DMS53 (cell line): Measurements from ENCODE around the gene HEXD.
"Not testable (repeated sequence)": the region's sequence is repeated elsewhere in the genome, so short reads cannot be mapped to it uniquely, and the experiment has no call there.

Experiments used
- DNase-seq: peaks from one replicate; lab custom pipeline; 2025; lab: John Stamatoyannopoulos, UW

The HEXD gene

DNA sequence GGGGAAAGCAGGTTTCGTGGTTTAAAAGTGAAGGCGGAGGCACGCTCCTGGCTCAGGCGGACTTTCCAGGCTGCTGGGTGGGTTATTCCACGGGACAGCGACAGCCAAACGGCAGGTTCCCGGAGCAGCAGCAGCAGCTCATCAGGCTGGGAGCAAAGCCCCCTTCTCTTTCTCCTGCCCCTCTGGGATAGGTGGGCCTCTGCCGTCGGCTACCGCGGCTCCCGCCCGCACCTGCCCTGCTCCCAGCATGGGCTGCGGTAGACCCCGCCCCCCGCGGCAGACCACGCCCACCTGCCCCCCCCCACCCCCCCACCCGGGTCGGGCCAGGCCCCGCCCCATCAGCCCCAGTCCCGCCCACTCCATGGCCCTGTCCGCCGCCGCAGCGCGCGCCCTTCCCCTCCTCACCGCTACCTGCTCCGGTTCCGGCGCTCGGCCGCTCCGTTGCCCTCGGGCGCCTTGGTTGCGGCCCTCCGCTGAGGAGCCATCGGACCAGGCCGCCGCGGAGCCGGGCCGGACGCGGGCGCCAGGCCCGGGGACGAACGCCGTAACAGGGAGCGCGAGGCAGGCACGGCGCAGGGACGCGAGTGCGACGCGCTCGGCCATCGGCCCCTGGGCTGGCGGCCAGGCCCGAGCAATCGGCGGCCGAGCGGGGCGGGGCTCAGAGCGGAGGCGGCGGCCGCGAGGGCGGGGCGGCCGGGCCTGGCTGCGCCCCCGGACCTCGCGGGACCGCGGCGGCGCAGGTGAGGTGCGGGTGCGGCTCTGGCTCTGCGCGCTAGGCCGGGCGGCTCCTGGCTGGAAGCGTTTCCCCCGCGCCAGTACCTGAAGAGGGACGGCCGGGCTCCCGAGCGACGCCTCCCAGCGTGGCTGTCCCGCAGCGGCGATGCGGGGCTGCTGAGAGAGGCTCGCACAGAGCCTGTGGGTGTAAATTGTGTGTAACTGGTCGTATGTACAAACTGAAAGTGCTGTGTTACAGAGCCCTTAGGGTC, at the start of gene HEXD, which contains the start of gene OGFOD3:
TSS of gene HEXD (plus strand) at position 347 of the 986 bp plus-strand sequence. CDS start 1,453 bp downstream, outside the sequence.
TSS of gene OGFOD3 (minus strand) at position 586 of the 986 bp plus-strand sequence. CDS start at position 485, 101 bp downstream.
- DNase-seq: peak; percentile 96

DNA sequence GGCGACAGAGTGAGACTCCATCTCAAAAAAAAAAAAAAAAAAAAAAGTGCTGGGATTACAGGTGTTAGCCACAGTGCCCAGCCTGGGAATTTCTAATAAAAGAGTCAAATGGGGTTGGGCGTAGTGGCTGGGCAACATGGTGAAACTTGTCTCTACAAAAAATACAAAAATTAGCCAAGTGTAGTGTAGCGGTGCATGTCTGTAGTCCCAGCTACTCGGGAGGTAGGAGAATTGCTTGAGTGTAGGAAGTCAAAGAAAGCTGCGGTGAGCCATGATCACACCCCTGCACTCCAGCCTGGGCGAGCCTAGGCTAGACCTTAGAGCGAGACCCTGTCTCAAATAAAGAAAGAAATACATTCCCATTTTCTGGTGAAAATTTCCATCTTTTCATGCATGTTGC, 48.9 kb upstream of the HEXD start:
- no peak for DNase-seq

DNA sequence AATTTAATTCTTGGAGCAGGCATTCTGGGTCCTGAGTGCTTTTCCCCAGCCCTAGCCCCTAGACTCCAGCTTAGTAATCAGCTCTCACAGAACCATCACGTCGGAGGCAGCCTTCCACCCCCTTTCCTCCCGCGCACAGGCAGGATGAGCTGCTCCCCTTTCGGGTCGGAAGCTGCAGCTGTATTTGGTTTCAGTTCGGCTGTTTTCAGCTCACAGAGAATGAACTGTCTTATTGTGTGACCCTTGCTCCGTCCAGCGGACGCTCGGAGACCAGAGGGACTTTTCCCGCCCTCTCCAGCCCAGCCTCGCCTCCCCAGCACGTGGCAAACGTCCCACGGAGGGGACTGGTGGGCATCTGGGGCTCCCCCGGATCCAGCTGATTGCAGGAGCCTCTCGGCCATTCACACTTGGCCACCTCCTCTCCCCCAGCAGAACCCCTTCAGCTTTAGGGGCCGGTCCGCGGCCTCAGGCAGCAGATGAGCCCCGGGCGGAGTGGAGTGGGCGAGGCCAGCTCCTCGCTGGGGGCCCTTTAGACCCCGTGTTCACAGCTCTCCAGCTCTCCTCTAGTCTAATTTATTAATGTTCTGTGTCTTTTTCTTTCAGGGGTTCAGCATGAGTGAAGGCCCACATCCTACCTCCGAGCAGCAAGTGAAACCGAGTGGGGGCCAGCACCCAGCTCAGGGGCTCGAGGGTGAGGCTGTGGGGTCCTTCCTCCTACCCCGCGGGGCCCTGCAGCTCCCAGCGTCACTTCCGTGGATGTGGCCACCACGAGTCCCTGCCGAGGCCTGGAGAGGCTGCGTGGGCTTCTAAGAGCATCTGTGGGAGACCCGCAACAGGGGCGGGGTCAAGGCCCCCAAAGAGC, 47.4 kb upstream of the HEXD start:
- DNase-seq: peak; percentile 60

DNA sequence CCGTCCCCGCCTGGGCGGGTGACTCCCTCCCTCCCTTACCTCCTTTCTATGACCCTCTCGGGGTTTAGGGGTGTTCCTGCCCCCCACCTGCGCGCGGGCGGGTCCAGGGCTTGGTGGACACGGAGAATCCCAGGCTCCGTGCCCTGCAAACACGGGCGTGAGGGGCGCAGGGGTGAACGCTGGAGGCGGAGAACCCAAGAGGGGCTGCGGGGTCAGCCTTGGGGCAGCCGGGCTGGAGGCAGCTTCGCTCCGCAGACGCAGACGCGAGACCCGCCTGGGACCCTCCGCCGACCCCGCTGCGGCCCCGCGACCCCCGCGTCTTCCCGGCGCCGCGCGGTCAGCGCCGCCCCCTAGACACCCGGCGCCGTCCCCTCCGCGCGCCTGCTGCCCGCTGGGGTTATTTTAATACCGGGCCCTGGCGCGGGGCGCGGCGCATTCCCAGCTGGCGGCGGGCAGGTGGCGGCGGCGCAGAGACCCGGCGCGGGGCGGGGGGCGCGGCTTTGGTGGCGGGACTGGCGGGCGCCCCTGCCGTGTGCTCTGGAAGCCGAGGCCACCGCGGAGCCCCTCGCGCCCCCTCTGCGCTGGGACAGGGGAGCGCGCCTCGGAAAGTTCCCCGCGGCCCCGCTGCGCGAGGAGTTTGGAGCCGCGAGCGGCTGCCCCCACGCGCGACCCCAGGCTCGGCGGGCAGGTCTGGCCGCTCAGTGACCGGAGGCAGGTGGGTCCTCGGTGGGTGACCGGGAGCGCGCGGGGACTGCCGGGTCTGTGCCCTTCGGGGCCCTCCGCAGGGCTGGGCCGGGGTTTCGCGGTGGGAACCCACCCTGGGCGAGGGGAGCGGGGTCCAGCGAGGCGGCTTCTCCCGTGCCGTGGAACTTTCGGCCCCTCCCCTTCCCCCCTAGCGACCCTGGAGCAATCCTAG, 46.6 kb upstream of the HEXD start, which contains the start of gene UTS2R:
TSS of gene UTS2R (plus strand) at position 433 of the 916 bp plus-strand sequence. CDS start 2,560 bp downstream, outside the sequence.
- peak; percentile 33 for DNase-seq

DNA sequence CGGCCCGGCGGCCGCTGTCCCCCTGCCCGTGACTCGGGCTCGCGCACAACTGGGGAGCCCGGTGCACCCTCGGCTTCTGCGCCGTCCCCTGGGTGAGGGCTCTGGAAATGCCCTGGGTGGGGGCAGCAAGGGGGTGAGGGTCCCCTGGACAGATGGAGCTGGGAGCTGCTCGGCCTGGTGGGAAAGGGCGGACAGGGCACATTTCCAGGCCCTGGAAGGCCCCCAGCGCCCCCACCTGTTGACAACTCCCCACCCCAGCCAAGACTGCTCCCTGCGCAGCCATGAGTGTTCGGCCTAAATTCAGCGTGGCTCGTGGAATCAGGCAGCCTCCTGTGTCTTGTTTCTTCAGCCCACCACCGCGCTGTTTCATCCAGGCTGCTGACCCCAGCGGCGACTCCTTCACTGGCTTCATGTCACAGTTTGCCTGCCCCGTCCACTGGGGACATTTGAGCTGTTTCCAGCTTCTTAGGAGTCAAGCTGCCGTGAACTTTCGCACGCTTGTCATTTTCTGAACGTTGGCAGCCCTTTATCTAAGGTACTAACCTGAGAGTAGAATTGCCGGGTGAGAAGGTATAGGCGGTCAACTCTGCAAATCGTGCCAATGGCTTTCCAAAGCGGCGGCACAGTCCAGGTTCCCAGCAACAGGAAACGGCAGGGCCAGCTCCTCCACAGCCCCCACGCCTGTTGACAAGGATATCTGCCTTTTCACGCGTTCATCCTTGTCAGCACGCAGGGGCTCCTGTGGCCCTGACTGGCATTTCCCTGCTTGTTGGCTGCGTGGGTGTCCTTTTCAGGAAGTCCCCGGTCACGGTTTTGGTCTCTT, 45.7 kb upstream of the HEXD start:
- DNase-seq: peak; percentile 50

DNA sequence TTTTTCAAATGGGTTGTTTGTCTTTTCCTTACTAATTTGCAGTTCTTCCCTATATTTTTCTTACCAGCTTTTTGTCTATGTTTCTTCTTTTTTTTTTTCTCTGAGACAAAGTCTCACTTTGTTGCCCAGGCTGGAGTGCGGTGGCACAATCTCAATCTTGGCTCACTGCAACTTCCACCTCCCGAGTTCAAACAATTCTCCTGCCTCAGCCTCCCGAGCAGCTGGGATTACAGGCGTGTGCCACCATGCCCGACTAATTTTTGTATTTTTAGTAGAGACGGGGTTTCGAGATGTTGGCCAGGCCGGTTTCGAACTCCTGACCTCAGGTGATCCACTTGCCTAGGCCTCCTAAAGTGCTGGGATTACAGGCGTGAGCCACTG, 45.1 kb upstream of the HEXD start:
- DNase-seq: not testable (repeated sequence)

DNA sequence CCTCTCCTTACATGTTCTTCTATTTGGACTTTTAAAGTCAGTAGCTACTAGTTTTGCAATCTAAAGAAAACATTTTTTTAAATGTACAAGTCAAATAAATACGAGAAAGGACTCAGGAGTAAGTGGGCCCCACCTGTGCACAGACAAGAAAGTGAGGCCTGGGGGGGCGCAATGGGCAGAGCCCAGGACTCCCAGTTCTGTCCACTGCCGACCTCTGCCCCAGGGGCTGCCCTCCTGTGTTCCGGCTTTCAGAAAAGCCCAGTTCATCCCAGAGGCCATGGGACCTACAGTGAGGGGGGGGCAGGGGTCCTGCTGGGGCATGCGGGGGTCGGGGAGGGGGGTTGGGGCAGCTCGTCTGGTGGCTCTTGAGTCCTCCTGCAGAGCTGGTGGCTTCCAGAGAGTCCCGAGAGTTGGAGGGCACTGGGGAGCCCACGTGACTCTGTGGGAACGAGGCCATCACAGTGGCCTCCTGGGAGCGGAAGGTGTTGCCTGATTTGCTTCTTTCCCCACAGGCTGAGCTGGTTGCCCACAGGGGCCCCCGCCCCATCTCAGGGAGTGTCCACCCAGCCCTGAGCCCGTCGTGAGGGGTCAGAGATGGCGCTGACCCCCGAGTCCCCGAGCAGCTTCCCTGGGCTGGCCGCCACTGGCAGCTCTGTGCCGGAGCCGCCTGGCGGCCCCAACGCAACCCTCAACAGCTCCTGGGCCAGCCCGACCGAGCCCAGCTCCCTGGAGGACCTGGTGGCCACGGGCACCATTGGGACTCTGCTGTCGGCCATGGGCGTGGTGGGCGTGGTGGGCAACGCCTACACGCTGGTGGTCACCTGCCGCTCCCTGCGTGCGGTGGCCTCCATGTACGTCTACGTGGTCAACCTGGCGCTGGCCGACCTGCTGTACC, 44.2 kb upstream of the HEXD start:
- DNase-seq: peak; percentile 69

DNA sequence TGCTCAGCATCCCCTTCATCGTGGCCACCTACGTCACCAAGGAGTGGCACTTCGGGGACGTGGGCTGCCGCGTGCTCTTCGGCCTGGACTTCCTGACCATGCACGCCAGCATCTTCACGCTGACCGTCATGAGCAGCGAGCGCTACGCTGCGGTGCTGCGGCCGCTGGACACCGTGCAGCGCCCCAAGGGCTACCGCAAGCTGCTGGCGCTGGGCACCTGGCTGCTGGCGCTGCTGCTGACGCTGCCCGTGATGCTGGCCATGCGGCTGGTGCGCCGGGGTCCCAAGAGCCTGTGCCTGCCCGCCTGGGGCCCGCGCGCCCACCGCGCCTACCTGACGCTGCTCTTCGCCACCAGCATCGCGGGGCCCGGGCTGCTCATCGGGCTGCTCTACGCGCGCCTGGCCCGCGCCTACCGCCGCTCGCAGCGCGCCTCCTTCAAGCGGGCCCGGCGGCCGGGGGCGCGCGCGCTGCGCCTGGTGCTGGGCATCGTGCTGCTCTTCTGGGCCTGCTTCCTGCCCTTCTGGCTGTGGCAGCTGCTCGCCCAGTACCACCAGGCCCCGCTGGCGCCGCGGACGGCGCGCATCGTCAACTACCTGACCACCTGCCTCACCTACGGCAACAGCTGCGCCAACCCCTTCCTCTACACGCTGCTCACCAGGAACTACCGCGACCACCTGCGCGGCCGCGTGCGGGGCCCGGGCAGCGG, 43.4 kb upstream of the HEXD start:
- peak; percentile 76 for DNase-seq

DNA sequence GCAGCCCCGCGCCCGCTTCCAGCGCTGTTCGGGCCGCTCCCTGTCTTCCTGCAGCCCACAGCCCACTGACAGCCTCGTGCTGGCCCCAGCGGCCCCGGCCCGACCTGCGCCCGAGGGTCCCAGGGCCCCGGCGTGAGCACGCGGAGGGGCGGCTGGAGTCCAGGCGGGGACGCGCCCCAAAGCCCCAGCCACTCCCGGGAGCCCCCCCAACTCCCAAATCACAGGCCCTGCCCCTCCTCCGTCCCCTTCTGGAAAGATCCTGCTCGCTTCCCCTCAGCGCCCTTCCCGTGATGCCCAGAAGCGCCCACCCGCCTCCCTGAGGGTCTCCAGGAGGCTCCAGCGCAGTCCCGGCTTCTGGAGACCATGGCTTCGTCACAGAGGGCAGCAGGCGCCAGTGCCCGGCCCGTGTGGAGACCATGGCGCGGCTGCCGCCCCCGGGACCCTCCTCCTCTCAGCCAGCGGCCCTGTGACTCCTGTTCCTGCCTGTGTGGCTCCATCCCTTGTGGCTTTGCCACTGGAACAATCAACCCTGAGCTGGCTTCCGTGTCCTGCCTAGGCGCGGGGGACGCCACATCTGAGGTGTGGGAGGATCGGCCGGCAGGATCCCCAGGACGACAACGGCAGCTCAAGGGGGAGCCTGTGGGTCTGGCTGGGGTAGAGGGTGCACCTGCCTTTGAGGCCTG, 42.6 kb upstream of the HEXD start:
- DNase-seq: no peak

DNA sequence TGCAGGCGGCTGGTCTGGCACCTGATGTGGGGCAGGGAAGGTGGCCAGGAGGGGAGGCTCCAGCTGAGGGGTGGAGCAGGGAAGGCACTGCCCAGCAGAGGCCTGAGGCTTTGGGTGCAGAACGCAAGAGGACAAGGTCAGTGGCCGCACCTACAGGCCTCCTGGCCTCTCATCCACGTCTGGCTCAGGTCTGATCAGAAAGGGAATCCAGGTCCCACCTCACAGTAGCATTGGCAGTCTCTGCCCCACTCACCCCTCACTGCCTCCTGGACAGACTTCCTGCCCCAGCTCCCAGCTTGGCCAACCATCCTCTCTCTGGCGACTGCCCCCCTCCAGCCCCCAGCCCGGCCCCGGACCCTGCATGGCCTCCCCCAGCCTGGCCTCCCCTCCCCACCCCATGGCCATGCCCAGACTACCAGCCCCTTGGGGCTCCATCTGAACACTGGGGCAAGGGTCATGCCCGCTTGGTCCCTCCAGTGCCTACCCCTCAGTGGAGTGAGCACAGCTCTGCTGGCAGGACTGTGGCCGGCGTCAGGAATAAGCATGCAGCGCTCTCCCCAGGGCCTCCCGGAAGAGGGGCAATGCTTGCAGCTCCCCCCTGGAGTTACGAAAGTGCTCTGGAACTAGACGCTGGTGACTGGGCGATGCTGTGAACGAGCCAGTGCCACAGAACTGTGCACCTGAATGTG, 42.0 kb upstream of the HEXD start:
- DNase-seq: no peak

DNA sequence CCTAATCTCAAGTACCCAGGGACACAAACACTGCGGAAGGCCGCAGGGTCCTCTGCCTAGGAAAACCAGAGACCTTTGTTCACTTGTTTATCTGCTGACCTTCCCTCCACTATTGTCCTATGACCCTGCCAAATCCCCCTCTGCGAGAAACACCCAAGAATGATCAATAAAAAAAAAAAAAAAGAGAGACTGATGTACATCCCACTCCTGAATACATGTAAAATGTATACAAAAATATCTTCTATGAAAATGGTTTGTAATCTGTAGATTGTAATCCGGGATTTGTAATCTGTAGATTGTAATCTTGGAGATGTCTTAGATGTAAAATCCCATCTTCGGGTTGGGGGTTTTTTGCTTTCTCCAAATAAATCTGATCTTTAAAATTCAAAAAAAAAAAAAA, 40.9 kb upstream of the HEXD start:
- not testable (repeated sequence) for DNase-seq

DNA sequence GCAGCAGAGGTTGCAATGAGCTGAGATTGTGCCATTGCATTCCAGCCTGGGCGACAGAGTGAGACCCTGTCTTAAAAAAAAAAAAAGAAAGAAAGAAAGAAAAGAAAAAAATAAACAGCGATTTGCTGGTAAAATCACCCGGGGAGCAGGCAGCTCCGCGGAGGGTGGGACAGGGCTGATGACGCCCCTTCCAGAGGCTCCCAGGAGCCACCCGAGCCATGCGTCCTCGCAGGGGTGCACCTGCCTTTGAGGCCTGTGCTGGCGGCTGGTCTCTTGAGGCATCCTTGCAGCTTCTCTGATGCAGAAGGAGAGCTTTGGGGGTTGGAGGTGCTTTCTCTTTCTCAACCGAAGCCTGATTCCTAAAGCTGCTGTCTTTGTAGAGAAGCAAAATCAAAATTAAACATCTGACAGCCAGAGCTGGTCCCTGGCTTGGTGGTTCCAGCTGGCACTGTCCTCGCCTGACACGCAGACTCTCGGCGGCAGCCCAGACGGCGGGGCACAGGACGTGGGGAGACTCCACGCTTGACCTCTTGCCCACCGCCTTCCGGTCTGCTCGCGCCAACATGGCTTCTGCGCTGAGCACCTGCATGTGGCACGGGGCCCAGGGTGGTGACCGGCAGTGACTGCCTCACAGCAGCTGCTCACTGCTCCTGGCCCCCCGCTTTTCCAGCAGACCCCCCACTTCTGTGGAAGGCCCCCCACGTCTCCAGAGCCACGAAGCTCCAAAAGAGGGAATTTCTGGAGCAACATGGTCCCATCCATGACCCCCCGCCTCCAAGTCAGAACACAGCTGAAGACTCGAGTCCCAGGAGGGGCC, 40.0 kb upstream of the HEXD start:
- no peak for DNase-seq

DNA sequence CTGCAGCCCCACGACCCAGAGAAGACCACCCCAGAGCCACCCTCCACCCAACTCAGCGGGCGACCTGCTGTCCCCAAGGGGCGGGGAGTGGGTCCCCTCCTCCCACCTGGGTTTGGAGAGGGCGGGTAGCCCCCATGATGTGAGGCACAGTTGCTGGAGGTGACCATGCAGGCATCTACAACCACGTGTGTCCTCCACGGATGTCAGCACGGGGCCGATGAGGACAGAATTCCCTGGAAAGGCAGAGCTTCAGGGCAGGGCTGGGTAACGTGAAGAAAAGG, 39.5 kb upstream of the HEXD start:
- no peak for DNase-seq

DNA sequence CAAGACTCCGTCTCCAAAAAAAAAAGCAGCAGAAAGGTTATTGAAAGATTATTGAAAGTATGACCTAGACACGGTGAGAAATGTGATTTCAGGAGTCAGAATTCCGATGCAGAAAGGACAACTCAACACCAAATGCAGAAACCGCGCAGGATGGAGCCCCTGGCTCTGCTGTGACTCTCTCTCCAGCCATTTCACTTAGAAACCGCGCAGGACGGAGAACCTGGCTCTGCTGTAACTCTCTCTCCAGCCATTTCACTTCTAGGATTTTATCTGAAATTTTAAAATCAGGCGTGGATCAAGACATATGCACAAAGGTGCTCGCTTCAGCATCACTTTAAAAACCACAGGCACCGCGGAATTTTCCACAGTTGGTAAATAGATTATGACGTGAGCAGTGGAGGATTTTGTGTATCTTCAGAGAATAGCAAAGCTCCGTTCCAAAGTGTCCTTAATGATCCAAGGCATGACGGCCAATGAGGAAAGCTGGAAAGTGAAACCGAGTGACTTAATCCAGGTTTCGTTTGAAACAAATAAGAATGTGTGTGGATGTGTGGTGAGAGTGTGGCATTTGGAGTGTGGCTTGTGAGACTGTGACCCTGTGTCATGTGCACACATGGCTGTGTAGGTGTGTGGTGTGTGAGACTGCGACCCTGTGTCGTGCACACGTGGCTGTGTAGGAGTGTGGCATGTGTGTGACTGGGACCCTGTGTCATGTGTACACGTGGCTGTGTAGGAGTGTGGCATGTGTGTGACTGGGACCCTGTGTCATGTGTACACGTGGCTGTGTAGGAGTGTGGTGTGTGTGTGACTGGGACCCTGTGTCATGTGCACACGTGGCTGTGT, 37.1 kb upstream of the HEXD start:
- DNase-seq: peak; percentile 84

DNA sequence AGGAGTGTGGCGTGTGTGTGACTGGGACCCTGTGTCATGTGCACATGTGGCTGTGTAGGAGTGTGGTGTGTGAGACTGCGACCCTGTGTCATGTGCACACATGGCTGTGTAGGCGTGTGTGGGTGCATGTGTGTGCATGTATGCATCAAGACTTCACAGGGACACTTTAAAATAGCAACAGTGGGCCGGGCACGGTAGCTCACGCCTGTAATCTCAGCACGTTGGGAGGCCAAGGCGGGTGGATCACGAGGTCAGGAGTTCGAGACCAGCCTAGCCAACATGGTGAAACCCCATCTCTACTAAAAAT, 36.5 kb upstream of the HEXD start:
- not testable (repeated sequence) for DNase-seq
